Hematopoietic multipotent progenitor cell (in vitro differentiated cells): ENCODE measurements around the gene CEBPA. TPM values are rescaled to one million over a fixed set of nuclear protein-coding genes. Genes with fewer than 3 reads are reported as not detected.

Experiments
- DNase-seq, 3 donors: peaks; one replicate each; pipeline ENCODE4 v3.0.0-alpha.2; 2011 to 2015; ENCODE audit warnings: low read depth in 2 of 3, low spot score in 2 of 3
- total RNA-seq: library from RNA; depleted of rRNA; stranded (reverse); fragments of >200 nt; gene quantifications from one replicate; pipeline ENCODE4 v1.2.3, GENCODE V29; 2012

The CEBPA gene
- total RNA-seq, 1 donor = 39.0 TPM

GRCh38 chr19:33252418-33252962 lies 49.8 kb downstream of the CEBPA start:
- DNase-seq = no peak

GRCh38 chr19:33251526-33252090 lies 50.7 kb downstream of the CEBPA start:
- DNase-seq = no peak

- no peak for DNase-seq
Observed at GRCh38 chr19:33251076-33251475, 51.3 kb downstream of the CEBPA start.

- DNase-seq = no peak
Observed at GRCh38 chr19:33250500-33250899, 51.8 kb downstream of the CEBPA start.

Other genes with a start within 250 kb of the CEBPA start
- under 0.01 TPM for gene RHPN2, start 237.6 kb downstream of the CEBPA start, total RNA-seq
- gene GPATCH1, start 221.4 kb downstream of the CEBPA start, total RNA-seq = 6.2 TPM
- not detected for gene WDR88, start 170.4 kb downstream of the CEBPA start, total RNA-seq
- 6.7 TPM for gene LRP3, start 108.2 kb downstream of the CEBPA start, total RNA-seq
- gene SLC7A10, start 76.7 kb downstream of the CEBPA start, total RNA-seq = under 0.01 TPM
- gene CEBPG, start 71.2 kb upstream of the CEBPA start, total RNA-seq = 9.7 TPM
- 41.7 TPM for gene PEPD, start 219.3 kb upstream of the CEBPA start, total RNA-seq